HepG2 (cell line): ENCODE data around the gene CHML. TPM values are rescaled to one million over a fixed set of nuclear protein-coding genes. Genes with fewer than 3 reads are reported as not detected.
A peak's percentile ranks its signal among the peaks of the same experiment; 100 is the strongest.

ENCODE experiments used
- ARNT ChIP-seq: fragments of 450-650 bp; IDR thresholded peaks from 2 replicates; pipeline ENCODE4 v1.6.1; 2017
- ESRRA ChIP-seq: sonication (generic); formaldehyde crosslinking; IDR thresholded peaks from 2 replicates; pipeline ENCODE4 v1.5.1; 2020; ENCODE audit warnings: mild to moderate bottlenecking, low read depth, missing genetic modification reagents
- EZH2 ChIP-seq: conservative IDR thresholded peaks from 2 replicates; pipeline ENCODE4 v1.6.1; 2012; ENCODE audit warnings: mild to moderate bottlenecking, low read depth, low read length, moderate library complexity
- GPN1 ChIP-seq: sonication (generic); formaldehyde crosslinking; IDR thresholded peaks from 2 replicates; pipeline ENCODE4 v1.5.1; 2020; ENCODE audit warnings: missing genetic modification reagents, borderline replicate concordance
- HDAC2 ChIP-seq: sonication (generic); formaldehyde crosslinking; IDR thresholded peaks from 2 replicates; pipeline ENCODE4 v1.4.0; 2020; ENCODE audit warnings: missing genetic modification reagents
- MAF1 ChIP-seq: sonication (generic); formaldehyde crosslinking; IDR thresholded peaks from 2 replicates; pipeline ENCODE4 v1.5.0; 2020; ENCODE audit warnings: missing genetic modification reagents, borderline replicate concordance
- MYC ChIP-seq: sonication (generic); formaldehyde crosslinking; IDR thresholded peaks from 2 replicates; pipeline ENCODE4 v1.9.0; 2021; ENCODE audit warnings: missing genetic modification reagents, borderline replicate concordance
- MZF1 ChIP-seq: sonication (generic); formaldehyde crosslinking; IDR thresholded peaks from 2 replicates; pipeline ENCODE4 v1.8.1; 2023; ENCODE audit warnings: mild to moderate bottlenecking, missing genetic modification reagents, borderline replicate concordance
- RNF2 ChIP-seq: fragments of 450-650 bp; conservative IDR thresholded peaks from 2 replicates; pipeline ENCODE4 v1.6.1; 2016; ENCODE audit warnings: low read depth
- SALL2 ChIP-seq: sonication (generic); formaldehyde crosslinking; IDR thresholded peaks from 2 replicates; pipeline ENCODE4 v1.8.1; 2023; ENCODE audit warnings: mild to moderate bottlenecking, missing genetic modification reagents, inconsistent platforms
- ZFP36L2 ChIP-seq: sonication (generic); formaldehyde crosslinking; IDR thresholded peaks from 2 replicates; pipeline ENCODE4 v1.4.0; 2020; ENCODE audit warnings: missing genetic modification reagents
- ZFY ChIP-seq: sonication (generic); formaldehyde crosslinking; IDR thresholded peaks from 2 replicates; pipeline ENCODE4 v1.4.0; 2020; ENCODE audit warnings: missing genetic modification reagents
- ZMYM2 ChIP-seq: sonication (generic); formaldehyde crosslinking; IDR thresholded peaks from 2 replicates; pipeline ENCODE4 v1.8.0; 2022; ENCODE audit warnings: mild to moderate bottlenecking, missing genetic modification reagents
- ZNF10 ChIP-seq: sonication (generic); formaldehyde crosslinking; IDR thresholded peaks from 2 replicates; pipeline ENCODE4 v1.4.0; 2020; ENCODE audit warnings: mild to moderate bottlenecking, low read depth, missing genetic modification reagents, borderline replicate concordance
- ZNF644 ChIP-seq: IDR thresholded peaks from 2 replicates; pipeline ENCODE4 v1.6.1; 2016; ENCODE audit warnings: low read depth
- ZNF766 ChIP-seq: sonication (generic); formaldehyde crosslinking; IDR thresholded peaks from 2 replicates; pipeline ENCODE4 v1.5.0; 2020; ENCODE audit warnings: missing genetic modification reagents, borderline replicate concordance
- ZNF83 ChIP-seq: sonication (generic); formaldehyde crosslinking; IDR thresholded peaks from 2 replicates; pipeline ENCODE4 v1.4.0; 2020; ENCODE audit warnings: missing genetic modification reagents, mild to moderate bottlenecking, borderline replicate concordance
- polyA plus RNA-seq, 8 experiments: library from polyadenylated mRNA; depleted of rRNA in 3 of 8; stranded (reverse) in 7 of 8; unstranded in 1 of 8; fragments of >200 nt; fragmentation: Illumina TruSeq in 4 of 8; extraction: Trizol in 4 of 8; gene quantifications; 2 replicates each; pipeline versions ENCODE4 v1.2.1 to v1.2.3, GENCODE V29; 2011 to 2016; ENCODE audit warnings: low read depth in 4 of 8, missing spikeins in 1 of 8, mixed read lengths in 1 of 8; ENCODE audit not compliant: insufficient read depth in 1 of 8
- total RNA-seq, 5 experiments: library from RNA; depleted of rRNA; stranded (reverse); fragments of >200 nt; fragmentation: Illumina TruSeq; extraction: Trizol; gene quantifications; 2 replicates each; pipeline ENCODE4 v1.2.3, GENCODE V29; 2016; ENCODE audit warnings: low read depth in 1 of 5
- TF ChIP-seq, protein P1 (sequence below): sonication (generic); formaldehyde crosslinking; IDR thresholded peaks from 2 replicates; pipeline ENCODE4 v1.4.0; 2020; ENCODE audit warnings: missing genetic modification reagents
- TF ChIP-seq, protein P2 (sequence below): sonication (generic); formaldehyde crosslinking; IDR thresholded peaks from 2 replicates; pipeline ENCODE4 v1.9.0; 2021; ENCODE audit warnings: missing genetic modification reagents, mild to moderate bottlenecking, borderline replicate concordance
- TF ChIP-seq, protein P3 (sequence below): sonication (generic); formaldehyde crosslinking; IDR thresholded peaks from 2 replicates; pipeline ENCODE4 v1.4.0; 2020; ENCODE audit warnings: missing genetic modification reagents, borderline replicate concordance
- TF ChIP-seq, protein P4 (sequence below): IDR thresholded peaks from 2 replicates; pipeline ENCODE4 v1.6.1; 2018; ENCODE audit warnings: missing genetic modification reagents, mild to moderate bottlenecking, missing compliant biosample characterization
- TF ChIP-seq, protein P5 (sequence below): sonication (generic); formaldehyde crosslinking; IDR thresholded peaks from 2 replicates; pipeline ENCODE4 v1.8.0; 2022; ENCODE audit warnings: mild to moderate bottlenecking, missing genetic modification reagents; ENCODE audit not compliant: insufficient replicate concordance

The CHML gene
- total and polyA plus RNA-seq, 2 of the 13 experiments (the other 11 are each of a cell fraction or from before 2014, with no cell fraction given), result 5.2 to 16.7 TPM

DNA sequence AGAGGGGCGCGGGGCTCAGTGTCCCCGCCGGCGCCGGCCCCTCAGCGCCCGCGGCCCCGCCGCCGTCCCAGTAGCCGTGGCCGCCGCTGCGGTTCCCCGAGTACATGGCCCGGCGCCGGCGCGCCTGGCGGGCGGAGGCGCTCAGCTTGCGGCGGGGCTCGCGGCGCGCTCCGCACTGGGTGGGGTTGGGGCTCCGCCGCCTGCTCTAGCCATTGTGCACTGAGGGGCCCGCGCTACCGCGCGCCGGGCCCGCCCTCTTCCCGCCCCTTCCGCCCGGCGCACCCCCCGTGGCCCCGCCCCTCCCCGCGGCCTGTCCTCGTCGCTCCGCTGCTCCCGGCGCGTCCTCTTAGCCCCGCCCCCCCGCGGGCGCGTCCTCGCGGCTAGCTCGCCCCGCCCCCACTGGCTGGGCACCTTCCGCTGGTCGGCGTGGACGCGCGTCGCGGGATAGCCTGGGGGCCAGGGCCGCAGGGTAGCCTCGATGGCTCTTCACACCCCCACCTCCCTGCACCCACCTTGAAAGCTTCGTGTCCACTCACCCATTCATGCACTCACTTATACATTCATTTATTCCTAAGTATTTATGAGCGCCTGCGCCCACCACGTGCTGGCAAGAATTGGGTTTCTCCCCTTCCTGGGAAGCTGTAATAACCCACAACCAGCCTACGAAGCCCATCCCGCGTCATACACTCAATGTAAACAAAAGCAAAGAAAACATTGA is at the start of gene CHML, which contains the start of gene OPN3 (continued):
- TF ChIP-seq, protein P1, sequence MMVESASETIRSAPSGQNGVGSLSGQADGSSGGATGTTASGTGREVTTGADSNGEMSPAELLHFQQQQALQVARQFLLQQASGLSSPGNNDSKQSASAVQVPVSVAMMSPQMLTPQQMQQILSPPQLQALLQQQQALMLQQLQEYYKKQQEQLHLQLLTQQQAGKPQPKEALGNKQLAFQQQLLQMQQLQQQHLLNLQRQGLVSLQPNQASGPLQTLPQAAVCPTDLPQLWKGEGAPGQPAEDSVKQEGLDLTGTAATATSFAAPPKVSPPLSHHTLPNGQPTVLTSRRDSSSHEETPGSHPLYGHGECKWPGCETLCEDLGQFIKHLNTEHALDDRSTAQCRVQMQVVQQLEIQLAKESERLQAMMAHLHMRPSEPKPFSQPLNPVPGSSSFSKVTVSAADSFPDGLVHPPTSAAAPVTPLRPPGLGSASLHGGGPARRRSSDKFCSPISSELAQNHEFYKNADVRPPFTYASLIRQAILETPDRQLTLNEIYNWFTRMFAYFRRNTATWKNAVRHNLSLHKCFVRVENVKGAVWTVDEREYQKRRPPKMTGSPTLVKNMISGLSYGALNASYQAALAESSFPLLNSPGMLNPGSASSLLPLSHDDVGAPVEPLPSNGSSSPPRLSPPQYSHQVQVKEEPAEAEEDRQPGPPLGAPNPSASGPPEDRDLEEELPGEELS (CRISPR knock-in tag), result no peak
- peak; percentile 83 for TF ChIP-seq MYC
- TF ChIP-seq ESRRA (CRISPR knock-in tag), result no peak
- no peak for TF ChIP-seq GPN1 (CRISPR knock-in tag)
- no peak for TF ChIP-seq HDAC2 (CRISPR knock-in tag)
- no peak for TF ChIP-seq MZF1 (CRISPR knock-in tag)
- TF ChIP-seq ZFY, result peak; percentile 59
- TF ChIP-seq ZNF644 (CRISPR knock-in tag), result no peak
- TF ChIP-seq MAF1 (CRISPR knock-in tag), result no peak
- peak; percentile 50; the same call in 1 of the 2 replicates for TF ChIP-seq RNF2
- TF ChIP-seq ZNF10 (CRISPR knock-in tag), result no peak
- TF ChIP-seq, protein P2, sequence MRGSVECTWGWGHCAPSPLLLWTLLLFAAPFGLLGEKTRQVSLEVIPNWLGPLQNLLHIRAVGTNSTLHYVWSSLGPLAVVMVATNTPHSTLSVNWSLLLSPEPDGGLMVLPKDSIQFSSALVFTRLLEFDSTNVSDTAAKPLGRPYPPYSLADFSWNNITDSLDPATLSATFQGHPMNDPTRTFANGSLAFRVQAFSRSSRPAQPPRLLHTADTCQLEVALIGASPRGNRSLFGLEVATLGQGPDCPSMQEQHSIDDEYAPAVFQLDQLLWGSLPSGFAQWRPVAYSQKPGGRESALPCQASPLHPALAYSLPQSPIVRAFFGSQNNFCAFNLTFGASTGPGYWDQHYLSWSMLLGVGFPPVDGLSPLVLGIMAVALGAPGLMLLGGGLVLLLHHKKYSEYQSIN (CRISPR knock-in tag), result no peak
- TF ChIP-seq ZNF83 (CRISPR knock-in tag), result no peak
- no peak for TF ChIP-seq EZH2
- TF ChIP-seq SALL2 (CRISPR knock-in tag), result peak; percentile 63; the same call in 1 of the 2 replicates
- TF ChIP-seq, protein P3, sequence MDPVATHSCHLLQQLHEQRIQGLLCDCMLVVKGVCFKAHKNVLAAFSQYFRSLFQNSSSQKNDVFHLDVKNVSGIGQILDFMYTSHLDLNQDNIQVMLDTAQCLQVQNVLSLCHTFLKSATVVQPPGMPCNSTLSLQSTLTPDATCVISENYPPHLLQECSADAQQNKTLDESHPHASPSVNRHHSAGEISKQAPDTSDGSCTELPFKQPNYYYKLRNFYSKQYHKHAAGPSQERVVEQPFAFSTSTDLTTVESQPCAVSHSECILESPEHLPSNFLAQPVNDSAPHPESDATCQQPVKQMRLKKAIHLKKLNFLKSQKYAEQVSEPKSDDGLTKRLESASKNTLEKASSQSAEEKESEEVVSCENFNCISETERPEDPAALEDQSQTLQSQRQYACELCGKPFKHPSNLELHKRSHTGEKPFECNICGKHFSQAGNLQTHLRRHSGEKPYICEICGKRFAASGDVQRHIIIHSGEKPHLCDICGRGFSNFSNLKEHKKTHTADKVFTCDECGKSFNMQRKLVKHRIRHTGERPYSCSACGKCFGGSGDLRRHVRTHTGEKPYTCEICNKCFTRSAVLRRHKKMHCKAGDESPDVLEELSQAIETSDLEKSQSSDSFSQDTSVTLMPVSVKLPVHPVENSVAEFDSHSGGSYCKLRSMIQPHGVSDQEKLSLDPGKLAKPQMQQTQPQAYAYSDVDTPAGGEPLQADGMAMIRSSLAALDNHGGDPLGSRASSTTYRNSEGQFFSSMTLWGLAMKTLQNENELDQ (CRISPR knock-in tag), result no peak
- TF ChIP-seq, protein P4, sequence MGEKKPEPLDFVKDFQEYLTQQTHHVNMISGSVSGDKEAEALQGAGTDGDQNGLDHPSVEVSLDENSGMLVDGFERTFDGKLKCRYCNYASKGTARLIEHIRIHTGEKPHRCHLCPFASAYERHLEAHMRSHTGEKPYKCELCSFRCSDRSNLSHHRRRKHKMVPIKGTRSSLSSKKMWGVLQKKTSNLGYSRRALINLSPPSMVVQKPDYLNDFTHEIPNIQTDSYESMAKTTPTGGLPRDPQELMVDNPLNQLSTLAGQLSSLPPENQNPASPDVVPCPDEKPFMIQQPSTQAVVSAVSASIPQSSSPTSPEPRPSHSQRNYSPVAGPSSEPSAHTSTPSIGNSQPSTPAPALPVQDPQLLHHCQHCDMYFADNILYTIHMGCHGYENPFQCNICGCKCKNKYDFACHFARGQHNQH (CRISPR knock-in tag), result 0 out of 2 replicates have a peak, but pooled peaks have one; percentile 21
- 0 out of 2 replicates have a peak, but pooled peaks have one; percentile 27 for TF ChIP-seq ZNF766 (CRISPR knock-in tag)
- TF ChIP-seq, protein P5, sequence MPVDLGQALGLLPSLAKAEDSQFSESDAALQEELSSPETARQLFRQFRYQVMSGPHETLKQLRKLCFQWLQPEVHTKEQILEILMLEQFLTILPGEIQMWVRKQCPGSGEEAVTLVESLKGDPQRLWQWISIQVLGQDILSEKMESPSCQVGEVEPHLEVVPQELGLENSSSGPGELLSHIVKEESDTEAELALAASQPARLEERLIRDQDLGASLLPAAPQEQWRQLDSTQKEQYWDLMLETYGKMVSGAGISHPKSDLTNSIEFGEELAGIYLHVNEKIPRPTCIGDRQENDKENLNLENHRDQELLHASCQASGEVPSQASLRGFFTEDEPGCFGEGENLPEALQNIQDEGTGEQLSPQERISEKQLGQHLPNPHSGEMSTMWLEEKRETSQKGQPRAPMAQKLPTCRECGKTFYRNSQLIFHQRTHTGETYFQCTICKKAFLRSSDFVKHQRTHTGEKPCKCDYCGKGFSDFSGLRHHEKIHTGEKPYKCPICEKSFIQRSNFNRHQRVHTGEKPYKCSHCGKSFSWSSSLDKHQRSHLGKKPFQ (CRISPR knock-in tag), result no peak
- no peak for TF ChIP-seq ZMYM2 (CRISPR knock-in tag)
- TF ChIP-seq ZFP36L2 (CRISPR knock-in tag), result no peak
- no peak for TF ChIP-seq ARNT
